Keratinocyte (primary cell): ENCODE results near the gene CCDC34. TPM values are rescaled to one million over a fixed set of nuclear protein-coding genes. Genes with fewer than 3 reads are reported as not detected.

Experiments used
- DNase-seq: peaks from one replicate; pipeline ENCODE4 v3.0.0-alpha.2; 2011; ENCODE audit warnings: low read depth, missing footprints, low spot score
- FAIRE-seq: peaks from 2 replicates; lab custom pipeline; 2011; peaks lifted over from hg19 to GRCh38; lab: Jason Lieb, UNC
- H2AFZ ChIP-seq: 2 replicates; pipeline ENCODE4 v1.6.0; 2012; ENCODE audit warnings: low read length, control low read depth, inconsistent platforms; ENCODE audit not compliant: control insufficient read depth
- H3K27ac ChIP-seq: 2 replicates; pipeline ENCODE4 v1.5.1; 2011; ENCODE audit warnings: low read length; ENCODE audit not compliant: control insufficient read depth, insufficient read depth
- H3K27me3 ChIP-seq: 3 replicates; pipeline ENCODE4 v1.6.0; 2011; ENCODE audit warnings: low read length; ENCODE audit not compliant: control insufficient read depth, insufficient read depth; ENCODE audit errors: extremely low read depth
- H3K36me3 ChIP-seq, 2 experiments: 2 replicates in 1 of 2; 3 replicates in 1 of 2; pipeline ENCODE4 v1.5.1; 2011; ENCODE audit warnings: low read length in 2 of 2, mild to moderate bottlenecking in 1 of 2; ENCODE audit not compliant: control insufficient read depth in 2 of 2, insufficient read depth in 2 of 2; ENCODE audit errors: extremely low read depth in 1 of 2
- H3K4me1 ChIP-seq: 3 replicates; pipeline ENCODE4 v1.5.1; 2011; ENCODE audit warnings: low read length; ENCODE audit not compliant: control insufficient read depth, insufficient read depth; ENCODE audit errors: extremely low read depth
- H3K4me2 ChIP-seq: 3 replicates; pipeline ENCODE4 v1.6.0; 2011; ENCODE audit warnings: low read depth, low read length; ENCODE audit not compliant: control insufficient read depth, insufficient read depth; ENCODE audit errors: extremely low read depth
- H3K4me3 ChIP-seq, 3 experiments: fragments of 200-600 bp in 1 of 3; sonication (generic) in 1 of 3; 2 replicates in 2 of 3; 3 replicates in 1 of 3; pipeline ENCODE4 v1.5.1; 2011 to 2016; ENCODE audit warnings: low read length in 3 of 3, mild to moderate bottlenecking in 3 of 3, control low read depth in 2 of 3, inconsistent platforms in 1 of 3, low read depth in 1 of 3, mixed read lengths in 1 of 3, mixed run types in 1 of 3, moderate library complexity in 1 of 3; ENCODE audit not compliant: control insufficient read depth in 2 of 3, insufficient read depth in 2 of 3; ENCODE audit errors: extremely low read depth in 1 of 3
- H3K79me2 ChIP-seq: 2 replicates; pipeline ENCODE4 v1.6.0; 2012; ENCODE audit warnings: low read length; ENCODE audit not compliant: control insufficient read depth, insufficient read depth
- H3K9ac ChIP-seq: 3 replicates; pipeline ENCODE4 v1.6.0; 2011; ENCODE audit warnings: low read length; ENCODE audit not compliant: control insufficient read depth, insufficient read depth; ENCODE audit errors: extremely low read depth
- H3K9me1 ChIP-seq: 3 replicates; pipeline ENCODE4 v1.6.0; 2011; ENCODE audit warnings: low read length; ENCODE audit not compliant: control insufficient read depth, insufficient read depth; ENCODE audit errors: extremely low read depth
- H3K9me3 ChIP-seq: 2 replicates; pipeline ENCODE4 v1.5.1; 2012; ENCODE audit warnings: low read depth, low read length; ENCODE audit not compliant: control insufficient read depth
- H4K20me1 ChIP-seq: 3 replicates; pipeline ENCODE4 v1.6.0; 2011; ENCODE audit warnings: low read length; ENCODE audit not compliant: control insufficient read depth, insufficient read depth; ENCODE audit errors: extremely low read depth
- CTCF ChIP-seq, 3 experiments: IDR thresholded peaks in 1 of 3; conservative IDR thresholded peaks in 1 of 3; optimal IDR thresholded peaks in 1 of 3; 2 replicates in 2 of 3; 3 replicates in 1 of 3; pipeline versions ENCODE3 to v1.5.1; 2011; ENCODE audit warnings: low read length in 3 of 3, mild to moderate bottlenecking in 3 of 3, moderate library complexity in 2 of 3, control low read depth in 1 of 3, inconsistent platforms in 1 of 3; ENCODE audit not compliant: insufficient read depth in 2 of 3; ENCODE audit errors: extremely low read depth in 1 of 3
- EZH2 ChIP-seq: IDR thresholded peaks from one replicate; pipeline ENCODE4 v1.6.1; 2012; ENCODE audit warnings: inconsistent platforms, mild to moderate bottlenecking, low read length, moderate library complexity
- dilution Hi-C: fragments of 300-500 bp; cut with MboI; formaldehyde crosslinking; loops from one replicate; pipeline ENCODE4 v1.7.0; 2020; ENCODE audit warnings: low sequenced_read_pairs; ENCODE audit not compliant: extremely low pct_ligation_motif_present
- polyA plus RNA-seq, 5 experiments: library from polyadenylated mRNA; depleted of rRNA in 3 of 5; stranded (reverse) in 3 of 5; stranded (forward) in 1 of 5; unstranded in 1 of 5; fragments of >200 nt; gene quantifications; 1 replicate in 1 of 5; 2 replicates in 3 of 5; 3 replicates in 1 of 5; pipeline versions ENCODE4 v1.2.1 to v1.2.3, GENCODE V29; 2011 to 2012; ENCODE audit warnings: missing spikeins in 2 of 5, low read depth in 1 of 5, low replicate concordance in 1 of 5

CCDC34 gene
- polyA plus RNA-seq, 1 donor (not counting 4 experiments of a cell fraction or from before 2014, with no cell fraction given), result 4.2 TPM

- no peak overlapping the region for H3K4me3 ChIP-seq
- DNase-seq (no peak), FAIRE-seq (no peak)
- no peaks in the 10 kb centered on the region for H3K27me3 ChIP-seq
- no peak overlapping the region for H2AFZ ChIP-seq
- H3K27ac ChIP-seq, result no peak overlapping the region
- no peaks in the 10 kb centered on the region for H4K20me1 ChIP-seq
- no peaks in the 10 kb centered on the region for H3K79me2 ChIP-seq
- dilution Hi-C loops, result no loop called here
- H3K9me1 ChIP-seq, result no peaks in the 10 kb centered on the region
- no peak overlapping the region for H3K4me2 ChIP-seq
- no peak overlapping the region for H3K9ac ChIP-seq
- H3K36me3 ChIP-seq, result no peaks in the 10 kb centered on the region
- peaks cover 9% of the 10 kb centered on the region for H3K4me1 ChIP-seq
- no peaks in the 10 kb centered on the region for H3K9me3 ChIP-seq
- no peak for TF ChIP-seq EZH2
- TF ChIP-seq CTCF (optimal IDR thresholded peaks at IDR 0.05 in 1 of 3, IDR thresholded peaks at IDR 0.05 in 1 of 3, conservative IDR thresholded peaks at IDR 0.05 in 1 of 3; ENCODE audit: extremely low read depth in 1 of 3, insufficient read depth in 2 of 3, low read length in 3 of 3), result no peak
Measured at GRCh38 chr11:27319072-27319471, 43.9 kb downstream of the CCDC34 start.

GRCh38 chr11:27317751-27318150 is 45.3 kb downstream of the CCDC34 start:
- Histone ChIP-seq H3K9me3 (no peaks in the 10 kb centered on the region), H3K4me2 (no peak overlapping the region), H3K9ac (no peak overlapping the region), H3K4me3 (no peak overlapping the region), H3K27me3 (no peaks in the 10 kb centered on the region), H4K20me1 (no peaks in the 10 kb centered on the region), H2AFZ (peak overlapping the region; percentile 59), H3K36me3 (no peaks in the 10 kb centered on the region), H3K27ac (no peak overlapping the region), H3K9me1 (no peaks in the 10 kb centered on the region), H3K79me2 (no peaks in the 10 kb centered on the region), H3K4me1 (peaks cover 9% of the 10 kb centered on the region)
- no peak for TF ChIP-seq EZH2
- no peak for TF ChIP-seq CTCF (optimal IDR thresholded peaks at IDR 0.05 in 1 of 3, IDR thresholded peaks at IDR 0.05 in 1 of 3, conservative IDR thresholded peaks at IDR 0.05 in 1 of 3; ENCODE audit: extremely low read depth in 1 of 3, insufficient read depth in 2 of 3, low read length in 3 of 3)
- dilution Hi-C loops, result no loop called here
- DNase-seq (no peak), FAIRE-seq (peak; percentile 61)
